Right atrium auricular region (tissue), 2 donors: Measurements from ENCODE around the gene TMEM170B. TPM values are rescaled to one million over a fixed set of nuclear protein-coding genes. Genes with fewer than 3 reads are reported as not detected.

ENCODE experiments used
- DNase-seq: peaks from one replicate; pipeline ENCODE4 v3.0.0-alpha.2; 2019; ENCODE audit warnings: low spot score
- H3K27ac ChIP-seq, 2 donors: fragments of 200-600 bp; sonication (generic); 1 replicate in 1 of 2; 2 replicates in 1 of 2; pipeline ENCODE4 v1.5.1; 2016 to 2019
- H3K27me3 ChIP-seq, 2 donors: fragments of 200-600 bp; sonication (generic); one replicate each; pipeline versions ENCODE4 v1.5.1 to v1.6.0; 2017 to 2019
- H3K36me3 ChIP-seq: fragments of 200-600 bp; sonication (generic); one replicate; pipeline ENCODE4 v1.5.1; 2016
- H3K4me1 ChIP-seq, 2 donors: fragments of 200-600 bp; sonication (generic); one replicate each; pipeline versions ENCODE4 v1.5.1 to v1.6.0; 2017 to 2019
- H3K4me3 ChIP-seq, 2 donors: fragments of 200-600 bp; sonication (generic); 1 replicate in 1 of 2; 2 replicates in 1 of 2; pipeline ENCODE4 v1.5.1; 2017 to 2019; ENCODE audit warnings: mild to moderate bottlenecking in 1 of 2, moderate library complexity in 1 of 2
- H3K9me3 ChIP-seq, 2 donors: fragments of 200-600 bp; sonication (generic); one replicate each; pipeline ENCODE4 v1.5.1; 2019
- CTCF ChIP-seq, 2 donors: fragments of 200-600 bp; sonication (generic); IDR thresholded peaks; one replicate each; pipeline ENCODE4 v1.5.1; 2019; ENCODE audit warnings: antibody characterized with exemption in 2 of 2
- total RNA-seq, 2 donors: library from RNA; depleted of rRNA; stranded (reverse); fragments of >200 nt; gene quantifications; one replicate each; pipeline ENCODE4 v1.1.0, GENCODE V29; 2016

TMEM170B gene
- total RNA-seq, 2 donors from 2014 or later: 3.6 to 3.8 TPM

- no peaks in the 10 kb centered on the region for H3K27me3 ChIP-seq
- H3K9me3 ChIP-seq: no peaks in the 10 kb centered on the region
- DNase-seq: peak; percentile 59
- H3K36me3 ChIP-seq: no peaks in the 10 kb centered on the region
- no peak for TF ChIP-seq CTCF (IDR thresholded peaks at IDR 0.05)
- no peak overlapping the region for H3K4me3 ChIP-seq
- no peak overlapping the region for H3K27ac ChIP-seq
- peaks cover 0 to 9% of the 10 kb centered on the region in 2 donors for H3K4me1 ChIP-seq
Measured at GRCh38 chr6:11592294-11592906, 54.9 kb downstream of the TMEM170B start.

- H3K4me3 ChIP-seq: no peak overlapping the region
- no peaks in the 10 kb centered on the region for H3K9me3 ChIP-seq
- peaks cover 0 to 9% of the 10 kb centered on the region in 2 donors for H3K4me1 ChIP-seq
- TF ChIP-seq CTCF (IDR thresholded peaks at IDR 0.05): no peak
- DNase-seq: peak; percentile 23
- no peak overlapping the region for H3K27ac ChIP-seq
- no peaks in the 10 kb centered on the region for H3K36me3 ChIP-seq
- no peaks in the 10 kb centered on the region for H3K27me3 ChIP-seq
Measured at GRCh38 chr6:11593096-11593495, 55.5 kb downstream of the TMEM170B start.

GRCh38 chr6:11595903-11596302, 58.4 kb downstream of the TMEM170B start:
- Histone ChIP-seq H3K27ac (no peak overlapping the region), H3K9me3 (no peaks in the 10 kb centered on the region), H3K27me3 (no peaks in the 10 kb centered on the region), H3K4me3 (no peak overlapping the region), H3K4me1 (peaks cover 0 to 9% of the 10 kb centered on the region in 2 donors), H3K36me3 (no peaks in the 10 kb centered on the region)
- peak in 1 of 2 donors; percentile 33 for TF ChIP-seq CTCF (IDR thresholded peaks at IDR 0.05)
- DNase-seq: peak; percentile 44

GRCh38 chr6:11596640-11597237, 59.2 kb downstream of the TMEM170B start:
- Histone ChIP-seq H3K9me3 (no peaks in the 10 kb centered on the region), H3K27me3 (no peaks in the 10 kb centered on the region), H3K36me3 (no peaks in the 10 kb centered on the region), H3K4me1 (peaks cover 0 to 9% of the 10 kb centered on the region in 2 donors), H3K27ac (no peak overlapping the region), H3K4me3 (no peak overlapping the region)
- no peak for TF ChIP-seq CTCF (IDR thresholded peaks at IDR 0.05)
- DNase-seq: peak; percentile 18

GRCh38 chr6:11598687-11599086, 61.1 kb downstream of the TMEM170B start:
- no peaks in the 10 kb centered on the region for H3K9me3 ChIP-seq
- no peak for TF ChIP-seq CTCF (IDR thresholded peaks at IDR 0.05)
- H3K4me3 ChIP-seq: no peak overlapping the region
- DNase-seq: peak; percentile 30
- H3K36me3 ChIP-seq: no peaks in the 10 kb centered on the region
- H3K27me3 ChIP-seq: no peaks in the 10 kb centered on the region
- no peaks in the 10 kb centered on the region for H3K4me1 ChIP-seq
- no peak overlapping the region for H3K27ac ChIP-seq
